Thyroid gland (tissue), 4 donors: Measurements from ENCODE around the gene CLN6.

Source experiments
- POLR2A ChIP-seq, 2 donors: fragments of 450-650 bp; IDR thresholded peaks; one replicate each; pipeline ENCODE4 v1.6.1; 2017; ENCODE audit warnings: antibody characterized with exemption in 2 of 2, mild to moderate bottlenecking in 2 of 2, moderate library complexity in 1 of 2
- TF ChIP-seq, protein P1 (sequence below), 6 experiments: fragments of 200-600 bp in 3 of 6; fragments of 450-650 bp in 3 of 6; sonication (generic) in 3 of 6; IDR thresholded peaks; one replicate each; pipeline ENCODE4 v1.5.1; 2016 to 2019; ENCODE audit warnings: antibody characterized with exemption in 6 of 6, mild to moderate bottlenecking in 2 of 6, inconsistent platforms in 1 of 6, moderate library complexity in 1 of 6

GRCh38 chr15:68210821-68211655, 18.5 kb downstream of the CLN6 start:
- no peak for TF ChIP-seq POLR2A (IDR thresholded peaks at IDR 0.05)
- TF ChIP-seq, protein P1, sequence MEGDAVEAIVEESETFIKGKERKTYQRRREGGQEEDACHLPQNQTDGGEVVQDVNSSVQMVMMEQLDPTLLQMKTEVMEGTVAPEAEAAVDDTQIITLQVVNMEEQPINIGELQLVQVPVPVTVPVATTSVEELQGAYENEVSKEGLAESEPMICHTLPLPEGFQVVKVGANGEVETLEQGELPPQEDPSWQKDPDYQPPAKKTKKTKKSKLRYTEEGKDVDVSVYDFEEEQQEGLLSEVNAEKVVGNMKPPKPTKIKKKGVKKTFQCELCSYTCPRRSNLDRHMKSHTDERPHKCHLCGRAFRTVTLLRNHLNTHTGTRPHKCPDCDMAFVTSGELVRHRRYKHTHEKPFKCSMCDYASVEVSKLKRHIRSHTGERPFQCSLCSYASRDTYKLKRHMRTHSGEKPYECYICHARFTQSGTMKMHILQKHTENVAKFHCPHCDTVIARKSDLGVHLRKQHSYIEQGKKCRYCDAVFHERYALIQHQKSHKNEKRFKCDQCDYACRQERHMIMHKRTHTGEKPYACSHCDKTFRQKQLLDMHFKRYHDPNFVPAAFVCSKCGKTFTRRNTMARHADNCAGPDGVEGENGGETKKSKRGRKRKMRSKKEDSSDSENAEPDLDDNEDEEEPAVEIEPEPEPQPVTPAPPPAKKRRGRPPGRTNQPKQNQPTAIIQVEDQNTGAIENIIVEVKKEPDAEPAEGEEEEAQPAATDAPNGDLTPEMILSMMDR (IDR thresholded peaks at IDR 0.05) = peak; percentile 42 to 89 (median 68)
